Activated naive CD8-positive, alpha-beta T cell treated with anti-CD3 and anti-CD28 coated beads for 36 hours (primary cell): ENCODE data around the gene RBM10. TPM values are rescaled to one million over a fixed set of nuclear protein-coding genes. Genes with fewer than 3 reads are reported as not detected.

Experiments used
- DNase-seq: peaks from one replicate; pipeline ENCODE4 v3.0.0; 2021
- H3K27ac Mint-ChIP-seq: one replicate; pipeline ENCODE4 v1.8.0; 2022; ENCODE audit warnings: mild to moderate bottlenecking, moderate library complexity, mixed read lengths
- H3K27me3 Mint-ChIP-seq: one replicate; pipeline ENCODE4 v1.8.0; 2022; ENCODE audit warnings: mild to moderate bottlenecking, mixed read lengths
- H3K36me3 Mint-ChIP-seq: one replicate; pipeline ENCODE4 v1.8.0; 2021; ENCODE audit warnings: mild to moderate bottlenecking, mixed read lengths
- H3K4me1 Mint-ChIP-seq: one replicate; pipeline ENCODE4 v1.8.0; 2021; ENCODE audit warnings: mixed read lengths
- H3K4me3 Mint-ChIP-seq: one replicate; pipeline ENCODE4 v1.8.0; 2022; ENCODE audit warnings: mild to moderate bottlenecking, moderate library complexity, mixed read lengths
- H3K9me3 Mint-ChIP-seq: one replicate; pipeline ENCODE4 v1.8.0; 2022; ENCODE audit warnings: mixed read lengths
- total RNA-seq, 2 experiments: library from RNA; stranded (reverse); gene quantifications; one replicate each; pipeline ENCODE4 v1.2.3, GENCODE V29; 2021

Gene RBM10
- total RNA-seq, 2 experiments from 2014 or later, result 67.2 to 69.0 TPM

DNA sequence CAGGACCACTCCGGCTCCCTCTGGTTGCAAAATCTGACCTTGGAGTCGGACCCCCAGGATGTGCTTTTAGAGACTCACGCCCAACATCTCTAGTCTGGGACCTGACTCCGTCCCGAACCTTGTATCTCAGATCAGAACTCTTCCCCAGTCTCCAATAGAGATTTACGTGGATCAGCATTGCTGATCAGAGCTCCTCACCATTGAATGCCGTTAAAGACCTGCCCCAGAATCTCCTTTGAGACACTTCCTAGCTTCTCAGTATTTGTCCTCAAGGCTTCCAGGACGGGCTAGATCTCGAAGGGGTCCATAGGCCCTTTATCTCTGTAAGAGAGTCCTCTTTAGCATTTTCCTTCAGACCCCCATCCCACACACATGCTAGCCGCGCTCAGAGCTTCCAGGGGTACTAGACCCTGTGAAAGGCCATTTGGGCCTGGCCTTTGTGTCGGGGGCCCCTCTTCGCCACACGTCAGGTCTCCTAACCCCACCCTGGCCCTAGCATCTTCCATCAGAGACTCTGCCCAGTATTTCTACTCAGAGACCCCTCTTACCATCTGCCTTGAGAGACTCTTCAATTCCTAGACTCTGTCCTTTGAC, 49.3 kb downstream of the RBM10 start:
- Mint-ChIP-seq H3K27me3 (no peaks in the 10 kb centered on the region), H3K27ac (peak overlapping the region; percentile 93), H3K36me3 (peaks cover 17% of the 10 kb centered on the region), H3K4me1 (peaks cover 44% of the 10 kb centered on the region), H3K4me3 (peak overlapping the region; percentile 92), H3K9me3 (no peaks in the 10 kb centered on the region)
- no peak for DNase-seq

DNA sequence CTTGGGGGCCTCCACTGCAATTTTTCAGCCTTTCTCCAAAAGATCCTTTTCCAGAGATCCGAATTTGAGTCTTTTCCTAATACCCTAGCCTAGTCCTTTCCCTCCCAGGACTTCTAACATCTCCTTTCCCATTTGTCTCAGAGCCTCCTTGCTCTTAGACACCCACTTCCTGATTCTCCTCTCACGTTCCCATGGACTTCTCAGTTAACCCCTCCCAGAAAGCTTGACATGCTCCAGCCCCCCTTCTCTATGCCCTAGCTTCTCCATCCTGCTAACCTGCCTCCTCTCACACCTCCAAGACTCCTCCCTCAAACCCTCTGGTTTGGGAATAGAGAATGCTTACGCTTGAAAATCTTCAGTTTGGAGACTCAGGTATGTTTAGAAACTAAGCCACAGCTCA, 51.1 kb downstream of the RBM10 start:
- Mint-ChIP-seq H3K4me1 (peaks cover 41% of the 10 kb centered on the region), H3K27ac (peak overlapping the region; percentile 82), H3K36me3 (peaks cover 19% of the 10 kb centered on the region), H3K9me3 (no peaks in the 10 kb centered on the region), H3K4me3 (peak overlapping the region; percentile 92), H3K27me3 (no peaks in the 10 kb centered on the region)
- DNase-seq, result no peak

DNA sequence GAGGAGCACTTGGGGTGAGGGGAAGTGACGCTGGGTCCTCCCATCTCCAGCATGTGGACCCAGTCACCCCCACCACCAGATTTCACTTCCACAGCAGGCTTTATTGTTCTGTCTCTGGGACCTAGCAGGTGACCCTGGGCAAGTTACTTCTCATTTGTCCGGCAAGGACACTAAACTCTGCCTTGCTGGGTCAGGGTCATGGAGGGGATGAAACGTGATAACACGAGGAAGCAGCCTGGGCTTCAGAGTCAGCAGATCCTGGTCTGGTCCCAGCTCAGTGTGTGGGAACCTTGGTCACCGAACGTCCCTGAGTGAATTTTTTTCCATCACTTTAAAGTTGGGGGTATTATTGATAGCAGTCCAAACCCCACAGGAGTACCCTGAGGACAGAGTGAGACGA, 52.5 kb downstream of the RBM10 start:
- DNase-seq, result no peak
- no peaks in the 10 kb centered on the region for H3K27me3 Mint-ChIP-seq
- H3K27ac Mint-ChIP-seq, result peak overlapping the region; percentile 82
- peaks cover 39% of the 10 kb centered on the region for H3K4me1 Mint-ChIP-seq
- peaks cover 29% of the 10 kb centered on the region for H3K36me3 Mint-ChIP-seq
- peak overlapping the region; percentile 92 for H3K4me3 Mint-ChIP-seq
- H3K9me3 Mint-ChIP-seq, result no peaks in the 10 kb centered on the region

GRCh38 chrX:47198026-47198686, 53.1 kb downstream of the RBM10 start:
- H3K9me3 Mint-ChIP-seq, result no peaks in the 10 kb centered on the region
- peak overlapping the region; percentile 45 for H3K27ac Mint-ChIP-seq
- H3K4me3 Mint-ChIP-seq, result no peak overlapping the region
- H3K27me3 Mint-ChIP-seq, result no peaks in the 10 kb centered on the region
- H3K36me3 Mint-ChIP-seq, result peaks cover 29% of the 10 kb centered on the region
- peaks cover 34% of the 10 kb centered on the region for H3K4me1 Mint-ChIP-seq
- no peak for DNase-seq

DNA sequence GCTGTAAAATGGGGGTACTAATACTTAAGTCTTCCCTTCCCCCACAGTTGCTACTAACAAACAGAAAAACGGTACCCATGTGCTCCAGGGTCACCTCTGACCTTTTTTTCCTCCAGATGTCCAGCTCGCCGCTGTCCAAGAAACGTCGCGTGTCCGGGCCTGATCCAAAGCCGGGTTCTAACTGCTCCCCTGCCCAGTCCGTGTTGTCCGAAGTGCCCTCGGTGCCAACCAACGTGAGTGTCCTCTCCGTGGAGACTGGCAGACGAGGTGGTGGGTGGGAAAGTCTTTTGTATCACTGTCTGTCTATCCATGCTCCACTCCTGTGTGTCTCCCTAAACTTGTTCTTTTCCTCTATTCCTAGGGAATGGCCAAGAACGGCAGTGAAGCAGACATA, 53.7 kb downstream of the RBM10 start:
- no peak for DNase-seq
- Mint-ChIP-seq H3K4me1 (peaks cover 31% of the 10 kb centered on the region), H3K9me3 (no peaks in the 10 kb centered on the region), H3K27ac (peak overlapping the region; percentile 45), H3K27me3 (no peaks in the 10 kb centered on the region), H3K36me3 (peaks cover 28% of the 10 kb centered on the region), H3K4me3 (no peak overlapping the region)

GRCh38 chrX:47199286-47199685, 54.3 kb downstream of the RBM10 start:
- Mint-ChIP-seq H3K4me3 (no peak overlapping the region), H3K36me3 (peaks cover 25% of the 10 kb centered on the region), H3K4me1 (peaks cover 30% of the 10 kb centered on the region), H3K9me3 (no peaks in the 10 kb centered on the region), H3K27me3 (no peaks in the 10 kb centered on the region), H3K27ac (no peak overlapping the region)
- no peak for DNase-seq

GRCh38 chrX:47200385-47201150, 55.5 kb downstream of the RBM10 start:
- Mint-ChIP-seq H3K9me3 (no peaks in the 10 kb centered on the region), H3K36me3 (peaks cover 19% of the 10 kb centered on the region), H3K4me3 (no peak overlapping the region), H3K4me1 (peaks cover 20% of the 10 kb centered on the region), H3K27ac (peak overlapping the region; percentile 25), H3K27me3 (no peaks in the 10 kb centered on the region)
- DNase-seq, result no peak

GRCh38 chrX:47201345-47201944, 56.4 kb downstream of the RBM10 start:
- H3K9me3 Mint-ChIP-seq, result no peaks in the 10 kb centered on the region

GRCh38 chrX:47202316-47202715, 57.3 kb downstream of the RBM10 start:
- no peaks in the 10 kb centered on the region for H3K9me3 Mint-ChIP-seq
- H3K4me1 Mint-ChIP-seq, result peaks cover 3% of the 10 kb centered on the region
- no peak for DNase-seq
- no peaks in the 10 kb centered on the region for H3K27me3 Mint-ChIP-seq
- peak overlapping the region; percentile 16 for H3K27ac Mint-ChIP-seq
- peaks cover 15% of the 10 kb centered on the region for H3K36me3 Mint-ChIP-seq
- H3K4me3 Mint-ChIP-seq, result no peak overlapping the region

More at GRCh38 chrX:47201345-47201944, 56.4 kb downstream of the RBM10 start:
- H3K27me3 Mint-ChIP-seq, result no peaks in the 10 kb centered on the region
- peaks cover 19% of the 10 kb centered on the region for H3K36me3 Mint-ChIP-seq
- H3K27ac Mint-ChIP-seq, result peak overlapping the region; percentile 31
- no peak for DNase-seq
- no peak overlapping the region for H3K4me3 Mint-ChIP-seq
- peaks cover 11% of the 10 kb centered on the region for H3K4me1 Mint-ChIP-seq

GRCh38 chrX:47202877-47203276, 57.9 kb downstream of the RBM10 start:
- H3K36me3 Mint-ChIP-seq, result peaks cover 15% of the 10 kb centered on the region
- H3K9me3 Mint-ChIP-seq, result no peaks in the 10 kb centered on the region
- no peaks in the 10 kb centered on the region for H3K4me1 Mint-ChIP-seq
- DNase-seq, result no peak
- H3K4me3 Mint-ChIP-seq, result no peak overlapping the region
- no peaks in the 10 kb centered on the region for H3K27me3 Mint-ChIP-seq
- no peak overlapping the region for H3K27ac Mint-ChIP-seq

DNA sequence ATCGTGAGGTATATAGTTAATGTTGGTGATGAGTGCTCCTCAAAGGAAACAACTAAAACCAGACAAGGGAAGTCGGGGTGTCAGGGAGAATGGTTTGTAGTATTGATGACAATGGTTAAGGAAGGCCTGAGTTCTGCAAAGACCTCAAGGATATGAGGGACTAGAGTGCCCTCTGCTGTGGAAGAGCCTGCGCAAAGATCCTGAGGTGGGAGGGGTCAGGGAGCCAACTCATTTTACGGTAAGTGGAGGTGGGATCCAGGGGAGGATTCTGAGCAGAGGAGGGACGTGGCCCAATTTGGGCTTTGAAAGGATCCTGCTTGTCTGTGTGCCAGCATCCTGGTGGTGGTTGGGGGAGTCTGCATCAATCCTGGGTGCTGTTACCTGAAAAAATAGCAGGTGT, 59.9 kb downstream of the RBM10 start:
- Mint-ChIP-seq H3K4me3 (no peak overlapping the region), H3K27ac (no peak overlapping the region), H3K27me3 (no peaks in the 10 kb centered on the region), H3K9me3 (no peaks in the 10 kb centered on the region), H3K4me1 (no peaks in the 10 kb centered on the region), H3K36me3 (peaks cover 15% of the 10 kb centered on the region)
- DNase-seq, result no peak

DNA sequence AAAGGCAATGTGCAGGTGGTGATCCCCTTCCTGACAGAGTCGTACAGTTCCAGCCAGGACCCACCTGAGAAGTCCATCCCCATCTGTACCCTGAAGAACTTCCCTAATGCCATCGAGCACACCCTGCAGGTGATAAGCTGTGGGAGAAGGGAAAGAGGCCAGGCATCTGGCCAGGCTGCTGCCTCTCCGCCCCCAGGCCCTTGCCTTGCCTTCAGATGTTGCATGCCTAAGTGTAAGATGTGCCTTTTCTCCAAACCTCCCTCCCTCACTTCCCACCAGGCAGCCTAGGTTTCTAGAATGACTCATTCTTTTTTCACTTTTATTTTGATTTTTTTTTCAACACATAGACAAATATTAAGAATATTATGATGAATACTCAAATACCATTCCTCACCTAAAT, 61.3 kb downstream of the RBM10 start:
- peak overlapping the region; percentile 48 for H3K27ac Mint-ChIP-seq
- no peaks in the 10 kb centered on the region for H3K27me3 Mint-ChIP-seq
- no peaks in the 10 kb centered on the region for H3K4me1 Mint-ChIP-seq
- H3K4me3 Mint-ChIP-seq, result no peak overlapping the region
- H3K9me3 Mint-ChIP-seq, result no peaks in the 10 kb centered on the region
- peaks cover 12% of the 10 kb centered on the region for H3K36me3 Mint-ChIP-seq
- DNase-seq, result no peak

GRCh38 chrX:47208108-47208507, 63.1 kb downstream of the RBM10 start:
- H3K27me3 Mint-ChIP-seq, result no peaks in the 10 kb centered on the region
- H3K9me3 Mint-ChIP-seq, result no peaks in the 10 kb centered on the region
- H3K36me3 Mint-ChIP-seq, result peaks cover 9% of the 10 kb centered on the region
- H3K4me1 Mint-ChIP-seq, result no peaks in the 10 kb centered on the region
- no peak overlapping the region for H3K4me3 Mint-ChIP-seq
- no peak overlapping the region for H3K27ac Mint-ChIP-seq
- no peak for DNase-seq

DNA sequence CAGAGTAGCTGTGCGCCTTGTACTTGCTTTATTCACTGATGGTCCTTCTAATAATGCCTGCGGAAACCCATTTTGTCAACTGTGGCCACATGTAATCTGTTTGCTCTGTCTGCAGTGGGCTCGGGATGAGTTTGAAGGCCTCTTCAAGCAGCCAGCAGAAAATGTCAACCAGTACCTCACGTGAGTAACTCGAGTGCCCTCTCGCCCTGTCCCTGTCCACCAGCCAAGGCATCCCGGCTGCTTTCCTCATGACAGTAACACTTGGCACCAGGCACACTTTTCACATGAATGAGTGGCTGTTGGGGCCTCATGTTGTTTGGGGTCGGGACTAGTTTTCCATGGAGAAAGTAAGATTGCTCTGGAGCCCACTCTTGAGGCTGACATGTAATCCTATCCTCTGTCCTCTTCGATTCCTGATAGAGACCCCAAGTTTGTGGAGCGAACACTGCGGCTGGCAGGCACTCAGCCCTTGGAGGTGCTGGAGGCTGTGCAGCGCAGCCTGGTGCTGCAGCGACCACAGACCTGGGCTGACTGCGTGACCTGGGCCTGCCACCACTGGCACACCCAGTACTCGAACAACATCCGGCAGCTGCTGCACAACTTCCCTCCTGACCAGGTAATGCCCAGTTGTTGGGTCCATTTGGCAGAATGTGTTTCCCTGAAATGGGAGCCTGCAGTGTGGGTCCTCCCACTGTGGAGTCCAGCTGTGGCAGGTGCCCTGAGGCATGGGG, 64.7 kb downstream of the RBM10 start:
- DNase-seq, result no peak
- no peaks in the 10 kb centered on the region for H3K9me3 Mint-ChIP-seq
- no peak overlapping the region for H3K4me3 Mint-ChIP-seq
- H3K27me3 Mint-ChIP-seq, result no peaks in the 10 kb centered on the region
- no peaks in the 10 kb centered on the region for H3K4me1 Mint-ChIP-seq
- no peak overlapping the region for H3K27ac Mint-ChIP-seq
- peaks cover 11% of the 10 kb centered on the region for H3K36me3 Mint-ChIP-seq
